Trophoblast cell (in vitro differentiated cells and primary cell): ENCODE results near the gene C5orf15.

ENCODE experiments used
- DNase-seq, 2 donors: peaks; one replicate each; pipeline ENCODE4 v3.0.0-alpha.2; 2016
- H2AFZ ChIP-seq: 2 replicates; pipeline ENCODE4 v1.6.1; 2013; ENCODE audit warnings: low read length, moderate library complexity, mild to moderate bottlenecking; ENCODE audit not compliant: insufficient read depth, poor library complexity
- H2AK5ac ChIP-seq: 2 replicates; pipeline ENCODE4 v1.6.1; 2013; ENCODE audit warnings: mild to moderate bottlenecking, low read length
- H2BK120ac ChIP-seq: 2 replicates; pipeline ENCODE4 v1.6.1; 2013; ENCODE audit warnings: low read length, mild to moderate bottlenecking, moderate library complexity; ENCODE audit not compliant: insufficient read depth, poor library complexity
- H2BK12ac ChIP-seq: 2 replicates; pipeline ENCODE4 v1.6.1; 2013; ENCODE audit warnings: mild to moderate bottlenecking, low read length, moderate library complexity
- H2BK5ac ChIP-seq: 2 replicates; pipeline ENCODE4 v1.6.1; 2013; ENCODE audit warnings: low read length, low read depth, moderate library complexity, mild to moderate bottlenecking; ENCODE audit not compliant: poor library complexity
- H3K14ac ChIP-seq: 2 replicates; pipeline ENCODE4 v1.6.1; 2013; ENCODE audit warnings: mild to moderate bottlenecking, low read length
- H3K18ac ChIP-seq: 2 replicates; pipeline ENCODE4 v1.6.1; 2013; ENCODE audit warnings: mild to moderate bottlenecking, low read length
- H3K23ac ChIP-seq: 2 replicates; pipeline ENCODE4 v1.6.1; 2013; ENCODE audit warnings: low read length
- H3K27ac ChIP-seq: 2 replicates; pipeline ENCODE4 v1.5.1; 2013; ENCODE audit warnings: low read depth, mild to moderate bottlenecking, inconsistent platforms, low read length, moderate library complexity
- H3K27me3 ChIP-seq: 2 replicates; pipeline ENCODE4 v1.6.1; 2013; ENCODE audit warnings: inconsistent platforms, mild to moderate bottlenecking, low read length, moderate library complexity; ENCODE audit not compliant: insufficient read depth
- H3K36me3 ChIP-seq, 2 experiments: 1 replicate in 1 of 2; 2 replicates in 1 of 2; pipeline ENCODE4 v1.6.1; 2013; ENCODE audit warnings: low read length in 2 of 2, mild to moderate bottlenecking in 2 of 2, moderate library complexity in 1 of 2; ENCODE audit not compliant: insufficient read depth in 2 of 2, control insufficient read depth in 1 of 2
- H3K4ac ChIP-seq: 2 replicates; pipeline ENCODE4 v1.6.1; 2013; ENCODE audit warnings: low read depth, mild to moderate bottlenecking, low read length, moderate library complexity
- H3K4me1 ChIP-seq, 2 experiments: 1 replicate in 1 of 2; 2 replicates in 1 of 2; pipeline ENCODE4 v1.6.1; 2013; ENCODE audit warnings: low read length in 2 of 2, mild to moderate bottlenecking in 2 of 2, moderate library complexity in 1 of 2; ENCODE audit not compliant: insufficient read depth in 2 of 2, control insufficient read depth in 1 of 2
- H3K4me2 ChIP-seq: 2 replicates; pipeline ENCODE4 v1.6.1; 2013; ENCODE audit warnings: inconsistent platforms, mild to moderate bottlenecking, low read length, moderate library complexity
- H3K4me3 ChIP-seq: 2 replicates; pipeline ENCODE4 v1.5.1; 2013; ENCODE audit warnings: mild to moderate bottlenecking, low read depth, low read length, inconsistent platforms
- H3K79me1 ChIP-seq: one replicate; pipeline ENCODE4 v1.6.1; 2013; ENCODE audit warnings: low read length
- H3K79me2 ChIP-seq: 2 replicates; pipeline ENCODE4 v1.6.1; 2013; ENCODE audit warnings: low read length, mild to moderate bottlenecking; ENCODE audit not compliant: control insufficient read depth, insufficient read depth, poor library complexity
- H3K9ac ChIP-seq: 2 replicates; pipeline ENCODE4 v1.6.1; 2013; ENCODE audit warnings: mild to moderate bottlenecking, low read length
- H3K9me3 ChIP-seq: 2 replicates; pipeline ENCODE4 v1.6.1; 2013; ENCODE audit warnings: low read depth, mild to moderate bottlenecking, control low read depth, inconsistent platforms, low read length; ENCODE audit not compliant: insufficient read depth
- H4K12ac ChIP-seq: 2 replicates; pipeline ENCODE4 v1.6.1; 2013; ENCODE audit warnings: low read depth, mild to moderate bottlenecking, low read length, moderate library complexity
- H4K8ac ChIP-seq: 2 replicates; pipeline ENCODE4 v1.6.1; 2013; ENCODE audit warnings: low read depth, mild to moderate bottlenecking, low read length, moderate library complexity
- H4K91ac ChIP-seq: one replicate; pipeline ENCODE4 v1.6.1; 2013; ENCODE audit warnings: low read depth, mild to moderate bottlenecking, low read length, moderate library complexity
- WGBS: extraction: QIAGEN DNeasy Blood & Tissue Kit; methylation state at CpG from one replicate; pipeline ENCODE4 v1.1.7; 2013; ENCODE audit warnings: missing lambda C conversion rate; ENCODE audit not compliant: insufficient read length, insufficient coverage; ENCODE audit errors: extremely low coverage; 5-methylcytosine and 5-hydroxymethylcytosine counted together

Gene C5orf15

DNA sequence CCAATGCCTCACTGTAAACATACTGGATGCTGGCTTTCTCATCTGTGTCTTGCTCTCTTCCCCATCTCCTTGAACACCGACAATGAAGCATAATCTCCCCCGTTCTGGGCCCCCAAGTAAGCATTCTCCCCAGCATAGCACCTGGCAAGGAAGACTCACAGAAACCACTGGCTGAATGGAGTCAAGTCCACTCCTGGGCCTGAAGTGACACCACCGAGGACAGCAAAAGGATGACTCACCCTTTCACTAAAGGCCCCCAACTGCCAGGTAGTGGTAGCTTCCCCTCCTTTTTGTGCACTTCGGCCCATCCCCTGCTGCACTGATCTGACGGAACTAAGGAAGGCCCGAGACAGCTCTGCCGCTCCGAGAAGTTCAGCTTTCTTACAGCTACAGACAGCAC, 26.9 kb upstream of the C5orf15 start:
- Histone ChIP-seq H3K9me3 (no peaks in the 10 kb centered on the region), H3K9ac (no peak overlapping the region), H2BK120ac (no peak overlapping the region), H3K4me3 (no peak overlapping the region), H3K4me1 (peaks cover 13% of the 10 kb centered on the region in 2 experiments), H3K79me1 (no peaks in the 10 kb centered on the region), H3K18ac (no peak overlapping the region), H3K36me3 (peaks cover 5 to 18% of the 10 kb centered on the region in 2 experiments), H3K27ac (no peak overlapping the region), H2BK5ac (no peak overlapping the region), H3K27me3 (no peaks in the 10 kb centered on the region), H3K4ac (peak overlapping the region; percentile 85), H2AFZ (no peak overlapping the region), H4K12ac (no peak overlapping the region), H3K14ac (no peak overlapping the region), H3K79me2 (peaks cover 41% of the 10 kb centered on the region), H3K23ac (no peak overlapping the region), H2AK5ac (no peak overlapping the region), H4K91ac (no peak overlapping the region), H4K8ac (no peak overlapping the region), H3K4me2 (no peak overlapping the region), H2BK12ac (no peak overlapping the region)
- WGBS: no CpG with 5 or more reads among the region's 8 CpGs
- no peak for DNase-seq

DNA sequence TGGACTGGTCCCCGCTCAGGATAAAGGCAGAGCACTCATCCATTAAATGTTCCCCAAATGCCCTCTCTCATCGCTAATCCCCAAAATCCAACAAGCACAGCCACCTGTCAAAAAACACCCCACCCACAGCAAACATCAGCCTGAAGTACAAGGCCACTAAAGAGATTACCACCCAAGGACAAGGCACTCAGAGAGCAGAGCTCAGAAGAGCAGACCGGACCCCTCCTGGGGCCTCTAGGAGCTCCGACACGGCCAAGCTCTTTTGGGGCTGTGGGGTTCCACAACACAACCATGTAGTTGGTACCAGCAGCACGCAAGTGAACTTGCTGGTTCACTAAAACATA, 26.5 kb upstream of the C5orf15 start:
- Histone ChIP-seq H3K79me2 (peaks cover 37% of the 10 kb centered on the region), H3K9me3 (no peaks in the 10 kb centered on the region), H3K4me1 (peaks cover 13% of the 10 kb centered on the region in 2 experiments), H3K4me3 (no peak overlapping the region), H3K18ac (no peak overlapping the region), H3K9ac (no peak overlapping the region), H3K4me2 (no peak overlapping the region), H3K23ac (no peak overlapping the region), H2BK120ac (no peak overlapping the region), H3K27me3 (no peaks in the 10 kb centered on the region), H3K79me1 (no peaks in the 10 kb centered on the region), H3K4ac (peak overlapping the region; percentile 85), H3K27ac (no peak overlapping the region), H3K36me3 (peaks cover 6 to 22% of the 10 kb centered on the region in 2 experiments), H2BK5ac (no peak overlapping the region), H4K8ac (no peak overlapping the region), H4K91ac (no peak overlapping the region), H4K12ac (no peak overlapping the region), H2AK5ac (no peak overlapping the region), H2AFZ (peak overlapping the region; percentile 5), H3K14ac (no peak overlapping the region), H2BK12ac (no peak overlapping the region)
- no CpG with 5 or more reads among the region's 6 CpGs for WGBS
- no peak for DNase-seq

DNA sequence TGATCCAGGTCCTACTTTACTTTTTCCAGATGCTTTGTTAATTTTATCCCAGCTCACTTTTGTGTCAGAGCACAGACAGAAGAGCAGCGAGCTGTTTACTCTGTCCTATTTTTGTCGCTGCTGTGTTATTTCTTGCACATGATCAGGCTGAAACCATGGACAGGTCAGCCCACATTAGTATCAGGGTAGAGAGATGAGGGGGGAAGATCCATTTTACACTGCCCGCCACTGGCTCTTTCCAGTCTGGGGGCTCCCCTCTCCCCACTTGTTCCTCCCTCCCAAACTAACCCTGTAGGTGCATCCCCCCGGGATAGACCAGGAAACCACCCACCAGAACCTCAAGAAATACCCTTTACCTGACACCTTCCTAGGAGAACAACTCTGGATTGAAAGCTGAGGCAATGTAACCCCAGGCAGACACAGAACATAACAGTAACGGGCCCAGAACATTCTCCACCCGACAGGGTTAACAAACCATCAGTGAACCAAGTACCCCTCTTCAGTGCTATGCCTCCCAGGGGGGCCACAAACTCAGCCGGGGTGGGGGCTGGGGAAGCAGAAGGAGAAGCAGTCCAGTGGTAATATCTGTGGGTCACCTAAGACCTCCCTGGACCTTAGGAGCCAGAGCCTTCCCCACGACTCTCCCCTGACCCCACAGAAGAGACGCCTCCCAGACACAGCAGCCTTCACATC, 26.0 kb upstream of the C5orf15 start:
- WGBS: no CpG with 5 or more reads among the region's 9 CpGs

DNA sequence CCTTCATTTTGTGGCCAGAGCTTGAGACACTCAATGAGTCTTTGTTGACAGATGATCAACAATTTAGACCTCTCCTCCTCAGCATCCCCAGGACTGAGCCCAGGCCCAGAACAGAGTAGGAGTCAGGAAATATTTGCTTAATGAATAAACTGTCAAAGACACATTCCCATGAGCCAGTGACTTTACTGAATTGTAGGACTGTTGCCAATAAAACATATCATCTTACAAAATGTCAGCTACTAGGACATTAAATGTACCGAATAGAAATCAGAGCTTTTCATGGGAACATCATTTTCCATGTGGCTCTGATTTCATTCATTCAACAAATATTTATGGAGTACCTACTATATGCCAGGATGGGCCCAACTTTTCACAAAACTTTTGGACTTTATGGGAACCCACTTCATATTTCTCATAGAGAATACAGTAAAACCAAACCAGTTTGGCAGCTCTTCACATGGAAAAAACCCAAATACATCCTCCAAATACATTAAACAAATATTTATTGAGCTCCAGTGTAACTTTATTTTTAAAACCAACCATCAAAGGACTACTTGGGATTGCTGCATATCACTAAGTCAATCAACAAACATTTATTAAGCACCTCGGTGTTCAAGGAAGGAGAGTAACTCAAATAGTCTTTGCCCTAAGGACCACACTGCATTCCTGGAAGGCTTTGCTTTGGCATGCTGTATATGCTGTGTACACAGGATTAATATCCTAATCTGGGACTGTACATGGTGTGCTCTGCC, 24.9 kb upstream of the C5orf15 start:
- H2BK5ac ChIP-seq: no peak overlapping the region
- no CpG with 5 or more reads among the region's 2 CpGs for WGBS
- no peak overlapping the region for H3K23ac ChIP-seq

More for the DNA sequence above, 26.0 kb upstream of the C5orf15 start:
- Histone ChIP-seq H4K91ac (no peak overlapping the region), H3K9me3 (no peaks in the 10 kb centered on the region), H3K79me1 (no peaks in the 10 kb centered on the region), H3K36me3 (peaks cover 10 to 23% of the 10 kb centered on the region in 2 experiments), H4K8ac (no peak overlapping the region), H3K4ac (peak overlapping the region; percentile 85), H3K4me1 (peaks cover 13% of the 10 kb centered on the region in 2 experiments), H2AK5ac (no peak overlapping the region), H3K4me3 (no peak overlapping the region), H3K4me2 (no peak overlapping the region), H3K23ac (no peak overlapping the region), H3K79me2 (peaks cover 35% of the 10 kb centered on the region), H3K18ac (no peak overlapping the region), H3K27ac (no peak overlapping the region), H2BK120ac (no peak overlapping the region), H4K12ac (no peak overlapping the region), H2AFZ (no peak overlapping the region), H2BK12ac (no peak overlapping the region), H3K9ac (no peak overlapping the region), H2BK5ac (no peak overlapping the region), H3K14ac (no peak overlapping the region), H3K27me3 (no peaks in the 10 kb centered on the region)
- DNase-seq: no peak

More for the DNA sequence above, 24.9 kb upstream of the C5orf15 start:
- H3K79me2 ChIP-seq: peaks cover 26% of the 10 kb centered on the region
- no peak overlapping the region for H2AK5ac ChIP-seq
- no peak overlapping the region for H2AFZ ChIP-seq
- no peaks in the 10 kb centered on the region for H3K9me3 ChIP-seq
- no peak overlapping the region for H2BK12ac ChIP-seq
- DNase-seq: no peak
- no peak overlapping the region for H3K27ac ChIP-seq
- no peak overlapping the region for H2BK120ac ChIP-seq
- no peak overlapping the region for H3K9ac ChIP-seq
- H4K8ac ChIP-seq: no peak overlapping the region
- H3K27me3 ChIP-seq: no peaks in the 10 kb centered on the region
- peaks cover 13% of the 10 kb centered on the region in 2 experiments for H3K4me1 ChIP-seq
- no peak overlapping the region for H4K91ac ChIP-seq
- H3K4ac ChIP-seq: peak overlapping the region; percentile 33
- H3K36me3 ChIP-seq: peaks cover 17 to 30% of the 10 kb centered on the region in 2 experiments
- H3K4me3 ChIP-seq: no peak overlapping the region
- H3K18ac ChIP-seq: no peak overlapping the region
- H4K12ac ChIP-seq: no peak overlapping the region
- H3K4me2 ChIP-seq: no peak overlapping the region
- H3K79me1 ChIP-seq: no peaks in the 10 kb centered on the region
- no peak overlapping the region for H3K14ac ChIP-seq
